Measurements from ENCODE around the gene PISD. TPM values are rescaled to one million over a fixed set of nuclear protein-coding genes. Genes with fewer than 3 reads are reported as not detected.

The PISD gene
- total RNA-seq, 2 experiments from 2014 or later, result 19.4 to 19.6 TPM

- H3K27ac Mint-ChIP-seq, result no peak overlapping the region
- no peaks in the 10 kb centered on the region for H3K9me3 Mint-ChIP-seq
- peaks cover 28% of the 10 kb centered on the region for H3K36me3 Mint-ChIP-seq (ENCODE audit: low read depth)
- no peaks in the 10 kb centered on the region for H3K27me3 Mint-ChIP-seq
- H3K4me1 Mint-ChIP-seq, result peaks cover 12% of the 10 kb centered on the region
- ChIA-PET CTCF (interaction anchor here (0.6 to 1.4 kb wide), 4 partner anchors 11 to 108 kb away, joined by 3 to 5 read pairs (median 3); no protein-coding TSS in a partner anchor), POLR2A (no interaction called here)
- no peak overlapping the region for H3K4me3 Mint-ChIP-seq
- DNase-seq, result no peak
These were observed 14.3 kb downstream of the PISD start for GRCh38 chr22:31647523-31648320.

- DNase-seq, result no peak
- Mint-ChIP-seq H3K9me3 (no peaks in the 10 kb centered on the region), H3K36me3 (ENCODE audit: low read depth) (peaks cover 30% of the 10 kb centered on the region), H3K27ac (no peak overlapping the region), H3K27me3 (no peaks in the 10 kb centered on the region), H3K4me3 (no peak overlapping the region), H3K4me1 (peaks cover 11% of the 10 kb centered on the region)
- POLR2A ChIA-PET, result no interaction called here
- CTCF ChIA-PET, result interaction anchor here (0.6 to 1.4 kb wide), 4 partner anchors 11 to 108 kb away, joined by 3 to 5 read pairs (median 3); no protein-coding TSS in a partner anchor
These were observed 14.9 kb downstream of the PISD start for GRCh38 chr22:31647066-31647465.

- ChIA-PET CTCF (interaction anchor here (1.3 to 1.4 kb wide), 2 partner anchors 12 kb away, joined by 3 to 5 read pairs; no protein-coding TSS in a partner anchor), POLR2A (no interaction called here)
- Mint-ChIP-seq H3K27ac (no peak overlapping the region), H3K27me3 (no peaks in the 10 kb centered on the region), H3K4me3 (no peak overlapping the region), H3K36me3 (ENCODE audit: low read depth) (peaks cover 30% of the 10 kb centered on the region), H3K9me3 (no peaks in the 10 kb centered on the region), H3K4me1 (peaks cover 11% of the 10 kb centered on the region)
- no peak for DNase-seq
These were observed 15.6 kb downstream of the PISD start for GRCh38 chr22:31646186-31647019.

GRCh38 chr22:31639436-31640039 is 22.5 kb downstream of the PISD start:
- Mint-ChIP-seq H3K36me3 (ENCODE audit: low read depth) (peaks cover 15% of the 10 kb centered on the region), H3K4me3 (no peak overlapping the region), H3K9me3 (no peaks in the 10 kb centered on the region), H3K27me3 (no peaks in the 10 kb centered on the region), H3K4me1 (peaks cover 42% of the 10 kb centered on the region), H3K27ac (peak overlapping the region; percentile 62)
- POLR2A ChIA-PET, result no interaction called here
- CTCF ChIA-PET, result interaction anchor here (0.6 to 1.4 kb wide), 3 partner anchors 9 to 246 kb away, joined by 3 to 10 read pairs (median 3); no protein-coding TSS in a partner anchor
- no peak for DNase-seq

- peaks cover 9% of the 10 kb centered on the region for H3K36me3 Mint-ChIP-seq (ENCODE audit: low read depth)
- ChIA-PET CTCF (interaction anchor here (1.3 kb wide), 1 partner anchor 27 kb away, joined by 3 read pairs; no protein-coding TSS in a partner anchor), POLR2A (interaction anchor here (0.6 kb wide), 2 partner anchors 8 to 192 kb away, joined by 3 to 4 read pairs; no protein-coding TSS in a partner anchor)
- peak overlapping the region; percentile 64 for H3K27ac Mint-ChIP-seq
- no peaks in the 10 kb centered on the region for H3K27me3 Mint-ChIP-seq
- no peak overlapping the region for H3K4me3 Mint-ChIP-seq
- no peak for DNase-seq
- H3K4me1 Mint-ChIP-seq, result peaks cover 42% of the 10 kb centered on the region
- H3K9me3 Mint-ChIP-seq, result no peaks in the 10 kb centered on the region
These were observed 24.0 kb downstream of the PISD start for GRCh38 chr22:31637891-31638618.

- CTCF ChIA-PET, result interaction anchor here (0.6 to 1.3 kb wide), 3 partner anchors 28 to 341 kb away, joined by 3 to 4 read pairs (median 3); no protein-coding TSS in a partner anchor
- H3K27ac Mint-ChIP-seq, result peak overlapping the region; percentile 54
These were observed 24.5 kb downstream of the PISD start for GRCh38 chr22:31637447-31637890.

GRCh38 chr22:31635638-31636306 is 26.2 kb downstream of the PISD start:
- Mint-ChIP-seq H3K27ac (no peak overlapping the region), H3K27me3 (no peaks in the 10 kb centered on the region), H3K36me3 (ENCODE audit: low read depth) (peaks cover 3% of the 10 kb centered on the region), H3K4me3 (no peak overlapping the region), H3K4me1 (peaks cover 47% of the 10 kb centered on the region), H3K9me3 (no peaks in the 10 kb centered on the region)
- ChIA-PET CTCF (interaction anchor here (0.6 kb wide), 1 partner anchor 8 kb away, joined by 5 read pairs; no protein-coding TSS in a partner anchor), POLR2A (no interaction called here)
- no peak for DNase-seq

More at GRCh38 chr22:31637447-31637890, 24.5 kb downstream of the PISD start:
- POLR2A ChIA-PET, result interaction anchor here (0.6 kb wide), 1 partner anchor 193 kb away, joined by 4 read pairs; no protein-coding TSS in a partner anchor
- no peaks in the 10 kb centered on the region for H3K27me3 Mint-ChIP-seq
- H3K9me3 Mint-ChIP-seq, result no peaks in the 10 kb centered on the region
- H3K36me3 Mint-ChIP-seq (ENCODE audit: low read depth), result peaks cover 9% of the 10 kb centered on the region
- DNase-seq, result no peak
- peaks cover 42% of the 10 kb centered on the region for H3K4me1 Mint-ChIP-seq
- H3K4me3 Mint-ChIP-seq, result no peak overlapping the region

GRCh38 chr22:31631436-31631835 is 30.6 kb downstream of the PISD start:
- Mint-ChIP-seq H3K9me3 (no peaks in the 10 kb centered on the region), H3K36me3 (ENCODE audit: low read depth) (no peaks in the 10 kb centered on the region), H3K4me1 (peaks cover 34% of the 10 kb centered on the region), H3K4me3 (peak overlapping the region; percentile 83), H3K27ac (peak overlapping the region; percentile 83), H3K27me3 (no peaks in the 10 kb centered on the region)
- no peak for DNase-seq
- POLR2A ChIA-PET, result interaction anchor here (1.5 kb wide), 1 partner anchor 11 kb away, joined by 4 read pairs; no protein-coding TSS in a partner anchor
- CTCF ChIA-PET, result interaction anchor here (1.0 to 2.6 kb wide), 7 partner anchors 8 to 319 kb away, joined by 3 to 10 read pairs (median 4); no protein-coding TSS in a partner anchor

- Mint-ChIP-seq H3K36me3 (ENCODE audit: low read depth) (peaks cover 2% of the 10 kb centered on the region), H3K9me3 (no peaks in the 10 kb centered on the region), H3K27ac (peak overlapping the region; percentile 94), H3K27me3 (no peaks in the 10 kb centered on the region), H3K4me1 (peaks cover 41% of the 10 kb centered on the region), H3K4me3 (peak overlapping the region; percentile 83)
- peak; percentile 91 for DNase-seq
- ChIA-PET POLR2A (interaction anchor here (0.6 to 1.5 kb wide), 5 partner anchors 8 to 851 kb away, joined by 3 to 4 read pairs (median 3); partner anchors contain the start of gene PATZ1), CTCF (interaction anchor here (0.5 to 2.6 kb wide), 14 partner anchors 7 to 265 kb away, joined by 3 to 10 read pairs (median 3); no protein-coding TSS in a partner anchor)
These were observed 31.4 kb downstream of the PISD start for GRCh38 chr22:31630331-31631329.

- ChIA-PET CTCF (interaction anchor here (0.9 to 2.6 kb wide), 8 partner anchors 10 to 73 kb away, joined by 3 to 10 read pairs (median 5); no protein-coding TSS in a partner anchor), POLR2A (interaction anchor here (0.7 to 1.5 kb wide), 3 partner anchors 8 to 286 kb away, joined by 3 to 4 read pairs (median 4); no protein-coding TSS in a partner anchor)
- H3K9me3 Mint-ChIP-seq, result no peaks in the 10 kb centered on the region
- H3K27me3 Mint-ChIP-seq, result no peaks in the 10 kb centered on the region
- peaks cover 2% of the 10 kb centered on the region for H3K36me3 Mint-ChIP-seq (ENCODE audit: low read depth)
- peaks cover 40% of the 10 kb centered on the region for H3K4me1 Mint-ChIP-seq
- H3K27ac Mint-ChIP-seq, result peak overlapping the region; percentile 94
- H3K4me3 Mint-ChIP-seq, result peak overlapping the region; percentile 83
- no peak for DNase-seq
These were observed 32.3 kb downstream of the PISD start for GRCh38 chr22:31629741-31630184.

Data from activated CD4-positive, alpha-beta T cell treated with anti-CD3 and anti-CD28 coated beads, Interleukin-2, amount 10 ng/mL, durations not matched to agents 7 days and 5 days (primary cell).